ENCODE results near the gene ADK.

Gene ADK

DNA sequence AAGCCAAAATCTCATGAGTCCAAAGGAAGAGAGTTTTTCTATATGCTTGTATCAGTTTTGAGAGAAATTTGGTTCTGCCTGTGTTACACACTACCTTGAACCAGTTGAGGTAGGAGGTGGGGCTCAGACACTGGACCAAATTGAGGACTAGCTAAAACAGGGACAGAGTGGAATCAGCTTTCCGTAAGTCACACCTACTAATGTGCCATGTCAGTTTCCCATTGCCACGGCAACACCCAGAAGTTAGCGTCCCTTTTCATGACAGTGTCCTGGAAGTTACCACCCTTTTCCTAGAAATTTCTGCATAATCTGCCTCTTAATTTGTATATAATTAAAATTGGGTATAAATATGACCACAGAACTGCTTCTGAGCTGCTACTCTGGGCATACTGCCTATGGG lies 9.0 kb downstream of the ADK start:
- H3K36me3 Mint-ChIP-seq (ENCODE audit: low read depth), result peaks cover 10% of the 10 kb centered on the region
- H3K27ac Mint-ChIP-seq, result no peak overlapping the region
- no peaks in the 10 kb centered on the region for H3K9me3 Mint-ChIP-seq
- H3K4me1 Mint-ChIP-seq (ENCODE audit: low read depth), result peaks cover 17% of the 10 kb centered on the region
- no peak for DNase-seq
- no peak overlapping the region for H3K4me3 Mint-ChIP-seq
- no peaks in the 10 kb centered on the region for H3K27me3 Mint-ChIP-seq

DNA sequence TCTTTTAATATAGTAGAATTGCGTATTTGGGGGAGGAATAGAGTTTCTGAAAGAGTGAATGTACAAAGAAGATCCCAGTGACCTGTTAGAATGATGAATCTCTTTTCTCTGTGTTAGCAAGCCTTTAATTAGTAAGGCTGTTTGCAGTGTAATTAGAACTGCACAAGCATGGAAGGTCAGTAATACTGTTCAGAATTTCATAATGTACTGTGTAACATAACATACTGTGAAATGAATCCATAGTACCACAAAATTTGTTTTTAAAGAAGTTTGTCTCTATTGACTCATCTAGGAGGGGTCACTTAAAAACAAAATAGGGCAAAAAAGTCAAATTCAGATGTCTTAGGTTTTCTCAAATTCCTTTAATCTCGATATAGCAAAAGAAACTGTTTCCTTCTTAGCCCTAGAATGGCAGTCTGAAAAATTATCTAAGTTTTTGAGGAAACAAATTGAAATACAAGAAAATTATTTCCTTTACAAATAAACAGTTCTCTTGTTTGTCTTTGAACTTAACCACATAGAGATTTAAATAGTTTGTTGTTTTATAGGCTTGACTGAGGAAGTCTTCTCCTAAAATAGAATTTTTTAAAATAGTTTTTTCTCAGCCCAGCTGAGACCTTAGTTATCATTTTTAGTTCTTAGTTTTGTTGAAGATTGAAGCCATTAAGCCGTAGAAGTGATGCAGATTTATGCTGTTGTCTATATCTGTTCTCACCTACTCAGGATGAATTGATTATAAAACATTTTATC lies 12.5 kb downstream of the ADK start:
- Mint-ChIP-seq H3K4me1 (ENCODE audit: low read depth) (peaks cover 20% of the 10 kb centered on the region), H3K4me3 (no peak overlapping the region), H3K36me3 (ENCODE audit: low read depth) (peaks cover 9% of the 10 kb centered on the region), H3K9me3 (no peaks in the 10 kb centered on the region), H3K27me3 (no peaks in the 10 kb centered on the region), H3K27ac (no peak overlapping the region)
- DNase-seq, result no peak

DNA sequence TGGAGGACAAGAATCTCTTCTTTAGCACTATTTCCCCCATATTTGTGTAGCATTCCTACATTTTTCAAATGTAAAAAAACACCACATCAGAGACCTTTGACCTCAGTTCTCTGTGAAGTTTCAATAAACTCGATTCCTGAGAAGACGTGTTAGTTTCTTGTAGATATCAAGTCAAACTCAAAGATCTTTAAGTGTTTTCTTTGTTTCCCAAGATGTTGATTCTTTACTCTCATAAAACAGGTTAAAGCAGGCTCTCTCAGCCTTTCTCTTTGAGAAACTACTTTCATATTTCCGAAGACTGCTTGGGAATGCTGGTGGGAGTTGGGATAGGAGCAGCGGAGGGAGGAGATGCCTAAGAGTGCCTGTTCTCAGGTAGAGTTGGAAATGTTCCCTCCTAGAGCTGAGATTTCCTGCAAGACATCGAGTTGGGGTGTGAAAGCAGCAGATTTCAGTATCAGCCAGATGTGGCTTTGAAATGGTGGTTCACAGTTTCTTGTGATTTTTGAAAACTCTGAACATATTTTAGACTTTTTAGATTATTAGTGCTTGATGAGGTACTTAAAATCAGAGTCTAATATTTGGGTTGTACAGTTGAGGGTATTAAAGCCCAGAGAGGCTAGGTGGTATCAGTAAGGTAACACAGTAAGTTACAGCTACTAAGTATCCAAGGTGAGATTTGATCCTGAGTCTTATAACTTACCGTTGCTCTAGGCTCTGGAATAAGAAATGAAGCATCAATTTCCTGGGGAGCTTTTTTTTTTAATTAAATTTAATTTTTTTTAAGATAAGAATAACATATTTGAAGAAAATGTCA lies 13.9 kb downstream of the ADK start:
- Mint-ChIP-seq H3K9me3 (no peaks in the 10 kb centered on the region), H3K4me3 (no peak overlapping the region), H3K27ac (no peak overlapping the region), H3K36me3 (ENCODE audit: low read depth) (peaks cover 9% of the 10 kb centered on the region), H3K4me1 (ENCODE audit: low read depth) (peaks cover 27% of the 10 kb centered on the region), H3K27me3 (no peaks in the 10 kb centered on the region)
- no peak for DNase-seq

DNA sequence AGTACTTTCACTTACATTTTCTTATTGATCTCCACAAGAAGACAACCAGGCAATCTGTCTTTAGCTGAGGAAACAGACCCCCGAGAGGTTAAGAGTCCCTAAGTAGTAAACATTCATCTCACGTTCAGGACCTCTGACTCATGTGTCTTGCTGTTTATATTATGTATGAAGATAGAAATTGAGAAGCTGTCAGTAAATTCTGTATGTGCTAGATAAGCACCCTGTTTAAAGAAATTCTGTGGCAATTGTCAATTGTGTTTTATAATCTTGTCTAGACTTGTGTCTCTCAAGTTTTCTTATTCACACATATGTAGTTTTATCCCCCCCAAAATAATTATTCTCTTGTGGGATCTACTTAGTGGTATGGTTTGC lies 14.5 kb downstream of the ADK start:
- H3K9me3 Mint-ChIP-seq, result no peaks in the 10 kb centered on the region
- no peak overlapping the region for H3K4me3 Mint-ChIP-seq
- no peak for DNase-seq
- peaks cover 27% of the 10 kb centered on the region for H3K4me1 Mint-ChIP-seq (ENCODE audit: low read depth)
- H3K27ac Mint-ChIP-seq, result no peak overlapping the region
- H3K36me3 Mint-ChIP-seq (ENCODE audit: low read depth), result peaks cover 9% of the 10 kb centered on the region
- H3K27me3 Mint-ChIP-seq, result no peaks in the 10 kb centered on the region

DNA sequence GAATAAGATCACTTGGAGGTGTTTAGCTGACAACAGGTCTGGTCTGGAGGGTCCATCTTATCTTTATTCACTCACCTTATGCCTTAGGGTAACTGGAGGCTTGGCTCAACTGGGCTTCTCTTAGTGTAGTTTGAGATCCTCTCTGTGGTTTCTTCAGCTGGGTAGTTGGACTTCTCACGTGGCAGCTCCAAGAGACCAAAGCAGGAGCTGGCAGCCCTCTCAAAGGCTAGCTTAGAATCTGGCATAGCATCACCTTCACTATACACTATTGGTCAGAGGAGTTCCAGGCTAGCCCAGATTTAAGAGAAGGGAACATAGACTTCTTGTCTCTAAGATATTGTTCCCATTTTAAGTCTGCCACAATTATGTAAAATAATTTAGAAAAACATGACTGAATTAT lies 16.4 kb downstream of the ADK start:
- H3K9me3 Mint-ChIP-seq, result no peaks in the 10 kb centered on the region
- no peaks in the 10 kb centered on the region for H3K27me3 Mint-ChIP-seq
- peaks cover 4% of the 10 kb centered on the region for H3K36me3 Mint-ChIP-seq (ENCODE audit: low read depth)
- no peak overlapping the region for H3K4me3 Mint-ChIP-seq
- peaks cover 27% of the 10 kb centered on the region for H3K4me1 Mint-ChIP-seq (ENCODE audit: low read depth)
- no peak for DNase-seq
- H3K27ac Mint-ChIP-seq, result no peak overlapping the region

DNA sequence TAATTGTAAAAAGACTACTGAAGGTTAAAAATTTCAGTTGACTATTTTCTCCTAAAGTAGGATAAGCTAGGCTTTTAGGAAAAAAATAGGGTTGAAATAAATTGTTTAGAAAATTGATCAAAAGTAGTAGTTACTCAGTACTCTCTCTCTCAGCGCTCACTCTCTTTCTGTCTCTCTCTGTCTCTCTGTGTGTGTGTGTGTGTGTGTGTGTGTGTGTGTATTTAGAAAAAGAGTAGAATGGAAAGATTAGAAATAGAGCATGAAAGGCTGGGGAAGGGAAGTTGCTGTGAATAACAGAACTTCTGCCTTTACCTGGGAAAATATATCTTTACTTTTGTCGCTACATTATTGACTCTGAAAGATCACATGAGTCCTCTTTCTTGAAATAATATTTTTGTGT lies 20.6 kb downstream of the ADK start:
- peaks cover 24% of the 10 kb centered on the region for H3K4me1 Mint-ChIP-seq (ENCODE audit: low read depth)
- no peaks in the 10 kb centered on the region for H3K9me3 Mint-ChIP-seq
- DNase-seq, result no peak
- no peaks in the 10 kb centered on the region for H3K27me3 Mint-ChIP-seq
- H3K4me3 Mint-ChIP-seq, result no peak overlapping the region
- H3K27ac Mint-ChIP-seq, result no peak overlapping the region
- H3K36me3 Mint-ChIP-seq (ENCODE audit: low read depth), result peaks cover under 1% of the 10 kb centered on the region

DNA sequence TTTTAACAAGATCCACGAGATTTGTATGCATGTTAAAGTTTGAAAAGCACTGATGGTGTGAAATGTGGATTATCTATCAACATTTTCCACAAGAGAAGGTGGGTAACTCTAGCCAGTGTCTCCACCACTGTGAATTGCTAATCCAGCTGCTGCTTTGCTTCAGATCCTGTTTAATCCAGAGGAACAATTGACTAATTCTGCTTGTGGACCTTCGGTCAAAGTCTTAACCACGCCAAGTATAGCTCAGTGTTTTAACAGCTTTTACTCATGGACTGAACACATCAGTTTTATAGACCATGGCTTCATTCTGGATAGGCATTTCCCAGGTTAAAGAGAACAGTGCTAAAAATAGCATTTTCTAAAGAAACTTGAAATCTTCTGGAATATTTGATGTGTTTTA lies 23.5 kb downstream of the ADK start:
- H3K4me1 Mint-ChIP-seq (ENCODE audit: low read depth), result peaks cover 37% of the 10 kb centered on the region
- peaks cover 22% of the 10 kb centered on the region for H3K36me3 Mint-ChIP-seq (ENCODE audit: low read depth)
- no peak for DNase-seq
- H3K4me3 Mint-ChIP-seq, result no peak overlapping the region
- H3K27ac Mint-ChIP-seq, result peak overlapping the region; percentile 57
- no peaks in the 10 kb centered on the region for H3K9me3 Mint-ChIP-seq
- H3K27me3 Mint-ChIP-seq, result no peaks in the 10 kb centered on the region

DNA sequence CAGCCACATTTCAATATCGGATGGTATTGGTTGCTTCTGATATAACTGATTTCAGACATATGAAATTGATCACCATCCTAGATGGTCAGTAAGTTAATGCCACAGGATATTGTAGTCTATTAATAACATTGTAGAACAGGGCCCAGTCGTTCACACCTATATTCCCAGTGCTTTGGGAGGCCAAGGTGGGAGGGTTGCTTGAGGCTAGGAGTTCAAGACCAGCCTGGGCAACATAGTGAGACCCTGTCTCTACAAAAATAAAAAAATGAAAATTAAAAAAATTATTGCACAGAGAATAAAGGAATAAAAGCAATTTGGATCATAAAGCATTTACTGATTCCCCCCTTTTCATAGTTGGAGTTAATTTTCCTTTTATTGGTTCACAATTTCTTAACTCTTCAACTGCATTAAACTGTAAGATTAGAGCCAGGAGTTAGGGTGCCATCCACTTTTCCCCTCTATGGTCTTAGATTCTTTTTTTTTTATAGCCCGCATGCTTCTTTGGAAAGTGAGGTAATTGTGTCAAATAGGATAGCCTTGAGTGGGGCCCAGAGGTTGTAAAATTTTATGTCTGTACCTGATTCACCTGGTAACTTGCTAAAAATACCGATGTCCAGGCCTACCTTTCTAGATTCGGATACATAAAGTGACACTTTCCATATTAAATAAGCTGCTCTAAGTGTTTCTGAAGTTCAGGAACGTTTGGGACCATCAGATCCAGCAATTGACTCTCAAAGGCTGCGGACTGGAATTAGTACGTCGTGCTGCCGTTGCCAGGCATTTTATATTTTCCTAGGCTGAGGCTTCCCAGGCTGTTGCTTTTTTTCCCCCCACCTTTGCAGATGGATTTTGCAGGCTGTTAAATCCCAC lies 24.7 kb downstream of the ADK start:
- no peak for DNase-seq
- Mint-ChIP-seq H3K4me3 (peak overlapping the region; percentile 89), H3K4me1 (ENCODE audit: low read depth) (peaks cover 44% of the 10 kb centered on the region), H3K27me3 (no peaks in the 10 kb centered on the region), H3K36me3 (ENCODE audit: low read depth) (peaks cover 25% of the 10 kb centered on the region), H3K27ac (peak overlapping the region; percentile 98), H3K9me3 (no peaks in the 10 kb centered on the region)

DNA sequence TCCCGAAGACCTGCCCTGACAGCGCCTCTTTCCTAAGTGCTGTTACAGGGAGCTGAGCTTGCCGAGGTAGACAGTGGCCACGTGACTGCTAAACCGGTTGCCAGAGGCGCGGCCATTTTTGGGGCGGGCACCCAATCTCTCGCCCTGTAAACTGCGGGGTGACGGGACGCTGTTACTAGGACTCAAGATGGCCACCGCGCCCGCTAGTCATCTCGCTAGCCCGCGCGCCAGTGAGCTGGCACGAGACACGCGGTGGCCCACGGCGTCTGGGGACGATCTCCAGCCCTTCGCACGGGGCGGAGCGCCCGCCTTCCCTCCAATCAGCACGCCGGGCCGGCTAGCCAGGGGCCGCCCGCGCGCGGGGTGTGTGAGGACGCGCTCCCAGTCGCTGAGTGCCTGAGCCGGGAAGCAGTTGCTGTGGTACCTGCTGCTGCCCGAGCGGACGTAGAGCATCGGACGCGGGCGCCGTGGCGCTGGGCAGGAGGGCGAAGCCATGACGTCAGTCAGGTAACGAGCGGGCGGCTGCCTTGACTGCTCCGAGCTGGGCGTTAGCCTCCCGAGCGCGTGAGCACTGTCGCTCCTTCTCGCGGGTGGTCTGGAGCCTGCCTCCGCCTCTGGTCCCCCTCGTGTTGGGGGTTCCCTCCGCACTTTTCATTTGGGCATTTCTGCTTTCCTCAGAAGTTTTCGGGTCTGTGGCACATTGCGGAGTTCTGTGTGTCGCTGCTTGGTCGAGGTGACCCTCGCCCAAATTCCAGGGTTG lies 25.5 kb downstream of the ADK start:
- DNase-seq, result peak; percentile 96
- no peaks in the 10 kb centered on the region for H3K27me3 Mint-ChIP-seq
- peaks cover 52% of the 10 kb centered on the region for H3K4me1 Mint-ChIP-seq (ENCODE audit: low read depth)
- peak overlapping the region; percentile 89 for H3K4me3 Mint-ChIP-seq
- H3K9me3 Mint-ChIP-seq, result no peaks in the 10 kb centered on the region
- H3K36me3 Mint-ChIP-seq (ENCODE audit: low read depth), result peaks cover 25% of the 10 kb centered on the region
- peak overlapping the region; percentile 98 for H3K27ac Mint-ChIP-seq

DNA sequence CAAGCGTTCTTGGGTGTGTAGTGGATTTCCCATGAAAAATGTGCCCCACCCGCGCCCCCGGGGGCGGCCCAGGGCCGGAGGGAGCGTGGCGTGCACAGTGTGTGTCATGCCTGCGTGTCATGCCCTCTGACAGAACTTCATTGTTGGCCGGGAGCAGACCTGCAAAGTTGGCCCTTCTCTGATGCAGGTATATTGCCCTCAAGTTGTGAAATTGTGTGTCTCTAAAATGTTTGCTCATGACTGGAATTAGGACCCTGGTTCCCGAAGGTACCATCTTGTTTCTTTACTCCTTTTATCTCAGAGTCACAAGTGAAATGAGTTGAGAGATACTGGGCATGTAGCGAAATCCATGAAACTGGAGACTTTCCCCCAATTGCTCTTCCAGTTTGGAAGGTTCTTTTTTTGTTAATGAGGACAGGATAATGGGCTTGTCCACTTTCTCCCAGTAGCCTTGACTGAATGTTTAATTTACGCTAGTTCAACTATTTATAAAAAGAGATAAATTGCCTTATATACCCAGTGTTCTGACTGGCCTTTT lies 26.2 kb downstream of the ADK start:
- Mint-ChIP-seq H3K27me3 (no peaks in the 10 kb centered on the region), H3K9me3 (no peaks in the 10 kb centered on the region), H3K4me3 (peak overlapping the region; percentile 89), H3K4me1 (ENCODE audit: low read depth) (peaks cover 58% of the 10 kb centered on the region), H3K36me3 (ENCODE audit: low read depth) (peaks cover 26% of the 10 kb centered on the region), H3K27ac (peak overlapping the region; percentile 98)
- no peak for DNase-seq

DNA sequence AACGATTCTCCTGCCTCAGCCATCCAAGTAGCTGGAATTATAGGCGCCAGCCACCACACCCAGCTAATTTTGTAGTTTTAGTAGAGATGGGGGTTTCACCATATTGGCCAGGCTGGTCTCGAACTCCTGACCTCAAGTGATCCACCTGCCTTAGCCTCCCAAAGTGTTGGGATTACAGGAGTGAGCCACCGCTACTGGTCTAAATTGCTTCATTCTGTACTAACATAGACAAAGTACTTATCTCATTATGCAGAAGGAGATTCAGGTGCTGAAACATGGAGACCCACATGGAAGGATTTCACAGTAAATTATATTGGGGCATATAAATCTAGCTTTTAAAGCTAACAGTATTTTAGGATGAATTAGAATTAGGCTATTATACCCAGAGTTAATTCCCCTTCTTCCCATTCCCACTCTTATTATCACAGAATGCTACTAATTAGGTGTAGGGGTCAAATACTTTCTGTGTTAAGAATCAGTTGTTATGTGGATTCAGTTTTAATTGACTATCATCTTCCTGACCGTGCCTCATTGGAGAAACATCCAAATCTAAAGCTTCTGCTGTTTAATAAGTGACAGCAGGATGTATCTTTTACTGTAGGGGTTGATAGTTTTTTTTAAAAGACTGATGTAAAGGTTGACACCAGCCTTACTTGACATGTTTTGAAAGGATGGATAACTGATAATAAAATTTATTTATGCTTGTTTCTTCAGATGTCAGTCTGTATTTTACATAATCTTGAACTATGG lies 27.2 kb downstream of the ADK start:
- H3K27ac Mint-ChIP-seq, result peak overlapping the region; percentile 78
- H3K9me3 Mint-ChIP-seq, result no peaks in the 10 kb centered on the region
- DNase-seq, result no peak
- H3K36me3 Mint-ChIP-seq (ENCODE audit: low read depth), result peaks cover 28% of the 10 kb centered on the region
- H3K4me3 Mint-ChIP-seq, result peak overlapping the region; percentile 89
- H3K4me1 Mint-ChIP-seq (ENCODE audit: low read depth), result peaks cover 64% of the 10 kb centered on the region
- H3K27me3 Mint-ChIP-seq, result no peaks in the 10 kb centered on the region

DNA sequence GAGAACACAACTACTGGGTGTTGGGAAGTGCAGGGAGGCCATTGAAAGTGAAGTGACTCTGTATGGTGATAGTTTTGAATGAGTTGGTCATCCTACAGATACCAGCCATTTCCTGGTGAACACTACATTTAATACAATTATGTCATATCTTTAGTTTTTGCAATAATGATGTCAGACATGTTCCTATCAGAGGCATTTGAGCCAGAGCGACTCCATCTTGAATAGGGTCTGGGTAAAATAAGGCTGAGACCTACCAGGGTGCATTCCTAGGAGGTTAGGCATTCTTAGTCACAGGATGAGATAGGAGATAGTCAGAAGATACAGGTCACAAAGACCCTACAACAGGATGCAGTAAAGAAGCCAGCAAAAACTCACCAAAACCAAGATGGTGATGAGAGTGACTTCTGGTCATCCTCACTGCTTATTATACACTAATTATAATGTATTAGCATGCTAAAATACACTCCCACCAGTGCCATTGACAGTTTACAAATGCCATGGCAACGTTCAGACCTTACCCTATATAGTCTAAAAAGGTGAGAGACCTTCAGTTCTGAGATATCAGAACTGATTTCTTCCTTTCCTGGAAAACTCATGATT lies 28.2 kb downstream of the ADK start:
- H3K4me1 Mint-ChIP-seq (ENCODE audit: low read depth), result peaks cover 64% of the 10 kb centered on the region
- H3K9me3 Mint-ChIP-seq, result no peaks in the 10 kb centered on the region
- no peak for DNase-seq
- peaks cover 28% of the 10 kb centered on the region for H3K36me3 Mint-ChIP-seq (ENCODE audit: low read depth)
- peak overlapping the region; percentile 89 for H3K4me3 Mint-ChIP-seq
- peak overlapping the region; percentile 78 for H3K27ac Mint-ChIP-seq
- H3K27me3 Mint-ChIP-seq, result no peaks in the 10 kb centered on the region

DNA sequence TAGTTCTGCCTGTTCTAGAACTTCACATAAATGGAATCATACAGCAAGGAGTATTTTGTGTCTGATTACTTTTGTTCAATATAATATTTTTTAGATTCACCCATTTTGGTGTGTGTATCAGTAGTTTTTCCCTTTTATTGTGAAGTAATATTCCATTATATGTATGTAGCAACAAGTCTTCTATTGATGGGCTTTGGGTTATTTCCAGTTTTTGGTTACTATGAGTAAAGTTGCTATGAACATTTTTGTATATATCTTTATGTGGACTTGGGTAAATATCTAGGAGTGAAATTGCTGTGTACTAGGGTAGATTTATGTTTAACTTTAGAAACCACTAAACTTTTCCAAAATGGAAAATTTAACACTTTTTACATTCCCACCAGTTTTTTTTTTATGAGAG lies 35.7 kb downstream of the ADK start:
- no peaks in the 10 kb centered on the region for H3K9me3 Mint-ChIP-seq
- no peak for DNase-seq
- H3K4me1 Mint-ChIP-seq (ENCODE audit: low read depth), result peaks cover 58% of the 10 kb centered on the region
- H3K27me3 Mint-ChIP-seq, result no peaks in the 10 kb centered on the region
- no peak overlapping the region for H3K4me3 Mint-ChIP-seq
- H3K36me3 Mint-ChIP-seq (ENCODE audit: low read depth), result peaks cover 27% of the 10 kb centered on the region
- peak overlapping the region; percentile 55 for H3K27ac Mint-ChIP-seq
